CD8-positive, alpha-beta memory T cell (primary cell): ENCODE results near the gene SECISBP2L. TPM values are rescaled to one million over a fixed set of nuclear protein-coding genes. Genes with fewer than 3 reads are reported as not detected.
"Not testable (repeated sequence)": the region's sequence is repeated elsewhere in the genome, so short reads cannot be mapped to it uniquely, and the experiment has no call there.

Experiments
- CTCF ChIA-PET: fragments of 350-600 bp; sonication (Branson Sonifier 250); formaldehyde crosslinking; loops from one replicate; lab custom pipeline; 2021; ENCODE audit warnings: antibody characterized with exemption; lab: Charles Lee
- POLR2A ChIA-PET: fragments of 350-600 bp; sonication (Branson Sonifier 250); formaldehyde crosslinking; loops from one replicate; lab custom pipeline; 2021; ENCODE audit warnings: antibody characterized with exemption; lab: Charles Lee
- DNase-seq, 5 donors: peaks; one replicate each; pipeline versions ENCODE4 v3.0.0 to v3.0.0-alpha.2; 2020 to 2022; ENCODE audit warnings: mixed read lengths in 1 of 5
- H3K27ac ChIP-seq: one replicate; pipeline ENCODE4 v1.7.0; 2013; ENCODE audit warnings: low read depth, mild to moderate bottlenecking, low read length, moderate library complexity
- H3K27me3 ChIP-seq: 2 replicates; pipeline ENCODE4 v1.7.0; 2013; ENCODE audit warnings: low read length, mild to moderate bottlenecking; ENCODE audit not compliant: insufficient read depth, poor library complexity, severe bottlenecking
- H3K36me3 ChIP-seq: 2 replicates; pipeline ENCODE4 v1.7.0; 2013; ENCODE audit warnings: mild to moderate bottlenecking, low read length, moderate library complexity; ENCODE audit not compliant: insufficient read depth
- H3K4me1 ChIP-seq: 2 replicates; pipeline ENCODE4 v1.7.0; 2013; ENCODE audit warnings: mild to moderate bottlenecking, low read length, moderate library complexity; ENCODE audit not compliant: insufficient read depth
- H3K4me3 ChIP-seq: 2 replicates; pipeline ENCODE4 v1.7.0; 2013; ENCODE audit warnings: mild to moderate bottlenecking, low read length
- H3K9me3 ChIP-seq: 2 replicates; pipeline ENCODE4 v1.7.0; 2013; ENCODE audit warnings: mild to moderate bottlenecking, low read length
- H3K27ac Mint-ChIP-seq, 8 donors: one replicate each; pipeline ENCODE4 v1.8.0; 2020 to 2021; ENCODE audit warnings: mixed read lengths in 8 of 8, mild to moderate bottlenecking in 6 of 8, inconsistent platforms in 3 of 8, moderate library complexity in 3 of 8
- H3K27me3 Mint-ChIP-seq, 2 donors: one replicate each; pipeline ENCODE4 v1.8.0; 2020 to 2021; ENCODE audit warnings: mixed read lengths in 2 of 2, mild to moderate bottlenecking in 1 of 2, moderate library complexity in 1 of 2
- H3K36me3 Mint-ChIP-seq, 3 donors: one replicate each; pipeline ENCODE4 v1.8.0; 2020 to 2021; ENCODE audit warnings: mixed read lengths in 3 of 3, inconsistent platforms in 1 of 3, mild to moderate bottlenecking in 1 of 3
- H3K4me1 Mint-ChIP-seq, 3 donors: one replicate each; pipeline ENCODE4 v1.8.0; 2020 to 2021; ENCODE audit warnings: mixed read lengths in 3 of 3, inconsistent platforms in 1 of 3, mild to moderate bottlenecking in 1 of 3
- H3K4me3 Mint-ChIP-seq, 7 donors: one replicate each; pipeline ENCODE4 v1.8.0; 2020 to 2021; ENCODE audit warnings: mixed read lengths in 7 of 7, mild to moderate bottlenecking in 6 of 7, moderate library complexity in 4 of 7, inconsistent platforms in 2 of 7
- H3K9me3 Mint-ChIP-seq, 5 donors: one replicate each; pipeline ENCODE4 v1.8.0; 2020 to 2022; ENCODE audit warnings: mixed read lengths in 5 of 5, mild to moderate bottlenecking in 3 of 5, moderate library complexity in 2 of 5, inconsistent platforms in 1 of 5
- polyA plus RNA-seq: library from polyadenylated mRNA; unstranded; fragments of 300-500 nt; fragmentation: Illumina TruSeq; gene quantifications from one replicate; pipeline ENCODE4 v1.2.3, GENCODE V29; 2021
- total RNA-seq, 2 experiments: library from RNA; stranded (reverse); gene quantifications; one replicate each; pipeline ENCODE4 v1.2.3, GENCODE V29; 2021

Gene SECISBP2L
- total and polyA plus RNA-seq, 3 experiments from 2014 or later, result 24.7 to 28.1 (median 27.2) TPM

GRCh38 chr15:48975472-48976419 lies 70.5 kb downstream of the SECISBP2L start:
- Histone ChIP-seq H3K4me3 (peak overlapping the region; percentile 60), H3K27me3 (peaks cover 8% of the 10 kb centered on the region), H3K27ac (no peak overlapping the region), H3K36me3 (no peaks in the 10 kb centered on the region), H3K4me1 (peaks cover 3% of the 10 kb centered on the region), H3K9me3 (no peaks in the 10 kb centered on the region)
- POLR2A ChIA-PET, result interaction anchor here (1.8 kb wide), 1 partner anchor 11 kb away, joined by 4 read pairs; no protein-coding TSS in a partner anchor
- peak; percentile 48 to 73 (median 65) for DNase-seq
- CTCF ChIA-PET, result interaction anchor here (0.8 to 2.8 kb wide), 20 partner anchors 9 to 261 kb away, joined by 3 to 27 read pairs (median 4); partner anchors contain the start of gene EID1
- no peak overlapping the region for H3K27ac Mint-ChIP-seq
- peak overlapping the region in 6 of 7 donors; percentile 47 to 82 (median 68) for H3K4me3 Mint-ChIP-seq
- H3K36me3 Mint-ChIP-seq, result no peaks in the 10 kb centered on the region
- peaks cover 1 to 5% (median 4%) of the 10 kb centered on the region in 3 donors for H3K4me1 Mint-ChIP-seq
- H3K27me3 Mint-ChIP-seq, result peaks cover 20 to 46% of the 10 kb centered on the region in 2 donors
- H3K9me3 Mint-ChIP-seq, result no peaks in the 10 kb centered on the region

- Mint-ChIP-seq H3K4me1 (peaks cover 1 to 5% (median 4%) of the 10 kb centered on the region in 3 donors), H3K36me3 (no peaks in the 10 kb centered on the region)
- peaks cover 3% of the 10 kb centered on the region for H3K4me1 ChIP-seq
Observed at GRCh38 chr15:48974882-48975281, 71.4 kb downstream of the SECISBP2L start.

GRCh38 chr15:48972750-48973503 lies 73.3 kb downstream of the SECISBP2L start:
- CTCF ChIA-PET, result interaction anchor here (1.0 to 2.6 kb wide), 3 partner anchors 12 to 95 kb away, joined by 4 to 8 read pairs (median 5); partner anchors contain the start of gene EID1
- H3K27ac Mint-ChIP-seq, result no peak overlapping the region

More at GRCh38 chr15:48974882-48975281, 71.4 kb downstream of the SECISBP2L start:
- POLR2A ChIA-PET, result interaction anchor here (1.8 kb wide), 1 partner anchor 10 kb away, joined by 4 read pairs; no protein-coding TSS in a partner anchor
- Histone ChIP-seq H3K27ac (no peak overlapping the region), H3K36me3 (no peaks in the 10 kb centered on the region), H3K27me3 (peaks cover 8% of the 10 kb centered on the region), H3K9me3 (no peaks in the 10 kb centered on the region), H3K4me3 (no peak overlapping the region)
- no peak overlapping the region for H3K27ac Mint-ChIP-seq
- H3K9me3 Mint-ChIP-seq, result no peaks in the 10 kb centered on the region
- DNase-seq, result no peak
- CTCF ChIA-PET, result interaction anchor here (1.1 to 2.8 kb wide), 9 partner anchors 10 to 113 kb away, joined by 3 to 27 read pairs (median 8); no protein-coding TSS in a partner anchor
- peaks cover 20 to 48% of the 10 kb centered on the region in 2 donors for H3K27me3 Mint-ChIP-seq
- peak overlapping the region in 3 of 7 donors; percentile 9 to 49 (median 19) for H3K4me3 Mint-ChIP-seq

GRCh38 chr15:48970926-48971325 lies 75.3 kb downstream of the SECISBP2L start:
- H3K9me3 Mint-ChIP-seq, H3K27me3 ChIP-seq, H3K36me3 ChIP-seq, H3K27ac ChIP-seq, DNase-seq, H3K4me3 ChIP-seq, H3K4me3 Mint-ChIP-seq, CTCF ChIA-PET, H3K27ac Mint-ChIP-seq, H3K36me3 Mint-ChIP-seq, POLR2A ChIA-PET, H3K9me3 ChIP-seq: not testable (repeated sequence)
- H3K4me1 ChIP-seq, result peaks cover 10% of the 10 kb centered on the region
- H3K27me3 Mint-ChIP-seq, result peaks cover 12 to 43% of the 10 kb centered on the region in 2 donors
- peaks cover 14 to 18% (median 18%) of the 10 kb centered on the region in 3 donors for H3K4me1 Mint-ChIP-seq

More at GRCh38 chr15:48972750-48973503, 73.3 kb downstream of the SECISBP2L start:
- Mint-ChIP-seq H3K27me3 (peaks cover 14 to 43% of the 10 kb centered on the region in 2 donors), H3K4me3 (no peak overlapping the region), H3K36me3 (no peaks in the 10 kb centered on the region), H3K4me1 (peaks cover 1 to 5% (median 4%) of the 10 kb centered on the region in 3 donors), H3K9me3 (no peaks in the 10 kb centered on the region)
- Histone ChIP-seq H3K4me1 (peaks cover 3% of the 10 kb centered on the region), H3K27me3 (peaks cover 8% of the 10 kb centered on the region), H3K27ac (no peak overlapping the region), H3K9me3 (no peaks in the 10 kb centered on the region), H3K36me3 (no peaks in the 10 kb centered on the region), H3K4me3 (no peak overlapping the region)
- POLR2A ChIA-PET, result no interaction called here
- DNase-seq, result no peak

GRCh38 chr15:48968066-48968465 lies 78.2 kb downstream of the SECISBP2L start:
- Histone ChIP-seq H3K27me3 (peaks cover 8% of the 10 kb centered on the region), H3K36me3 (no peaks in the 10 kb centered on the region), H3K27ac (no peak overlapping the region), H3K4me1 (peaks cover 26% of the 10 kb centered on the region), H3K4me3 (no peak overlapping the region), H3K9me3 (no peaks in the 10 kb centered on the region)
- Mint-ChIP-seq H3K4me1 (peaks cover 32 to 35% (median 34%) of the 10 kb centered on the region in 3 donors), H3K27ac (no peak overlapping the region), H3K36me3 (peaks cover 0 to 2% (median 0%) of the 10 kb centered on the region in 3 donors), H3K4me3 (no peak overlapping the region), H3K9me3 (no peaks in the 10 kb centered on the region), H3K27me3 (peaks cover 11 to 52% of the 10 kb centered on the region in 2 donors)
- DNase-seq, result no peak
- ChIA-PET CTCF (interaction anchor here (1.3 kb wide), 1 partner anchor 11 kb away, joined by 3 read pairs; no protein-coding TSS in a partner anchor), POLR2A (no interaction called here)

GRCh38 chr15:48967336-48967735 lies 78.9 kb downstream of the SECISBP2L start:
- H3K4me3 Mint-ChIP-seq, result no peak overlapping the region
- POLR2A ChIA-PET, result no interaction called here

GRCh38 chr15:48966595-48967301 lies 79.5 kb downstream of the SECISBP2L start:
- H3K9me3 Mint-ChIP-seq, result no peaks in the 10 kb centered on the region
- H3K36me3 Mint-ChIP-seq, result peaks cover 0 to 2% (median 0%) of the 10 kb centered on the region in 3 donors
- POLR2A ChIA-PET, result interaction anchor here (1.1 kb wide), 1 partner anchor 156 kb away, joined by 5 read pairs; the partner anchor contains the start of gene CEP152
- CTCF ChIA-PET, result interaction anchor here (1.3 kb wide), 1 partner anchor 10 kb away, joined by 3 read pairs; no protein-coding TSS in a partner anchor
- H3K4me3 Mint-ChIP-seq, result peak overlapping the region in 3 of 7 donors; percentile 5 to 30 (median 17)
- peak in 2 of 5 donors; percentile 19 to 63 for DNase-seq
- peaks cover 12% of the 10 kb centered on the region for H3K27me3 ChIP-seq
- no peaks in the 10 kb centered on the region for H3K9me3 ChIP-seq
- H3K4me3 ChIP-seq, result no peak overlapping the region
- H3K27ac Mint-ChIP-seq, result peak overlapping the region in 3 of 8 donors; percentile 16 to 66 (median 27)
- peaks cover 35 to 39% (median 38%) of the 10 kb centered on the region in 3 donors for H3K4me1 Mint-ChIP-seq
- H3K27me3 Mint-ChIP-seq, result peaks cover 13 to 48% of the 10 kb centered on the region in 2 donors
- no peaks in the 10 kb centered on the region for H3K36me3 ChIP-seq
- H3K4me1 ChIP-seq, result peaks cover 26% of the 10 kb centered on the region
- no peak overlapping the region for H3K27ac ChIP-seq

More at GRCh38 chr15:48967336-48967735, 78.9 kb downstream of the SECISBP2L start:
- Histone ChIP-seq H3K4me1 (peaks cover 26% of the 10 kb centered on the region), H3K27ac (no peak overlapping the region), H3K27me3 (peaks cover 12% of the 10 kb centered on the region), H3K9me3 (no peaks in the 10 kb centered on the region), H3K4me3 (no peak overlapping the region), H3K36me3 (no peaks in the 10 kb centered on the region)
- Mint-ChIP-seq H3K4me1 (peaks cover 35 to 39% (median 38%) of the 10 kb centered on the region in 3 donors), H3K36me3 (peaks cover 0 to 2% (median 0%) of the 10 kb centered on the region in 3 donors), H3K27ac (peak overlapping the region in 1 of 8 donors; percentile 66), H3K9me3 (no peaks in the 10 kb centered on the region), H3K27me3 (peaks cover 13 to 52% of the 10 kb centered on the region in 2 donors)
- CTCF ChIA-PET, result interaction anchor here (1.3 kb wide), 1 partner anchor 10 kb away, joined by 3 read pairs; no protein-coding TSS in a partner anchor
- no peak for DNase-seq
